Measurements from ENCODE around the gene BRINP2. TPM values are rescaled to one million over a fixed set of nuclear protein-coding genes. Genes with fewer than 3 reads are reported as not detected.

Gene BRINP2
- total and polyA plus RNA-seq, 2 of the 13 experiments (the other 11 are each of a cell fraction or from before 2014, with no cell fraction given), result 0.08 to 0.20 TPM

DNA sequence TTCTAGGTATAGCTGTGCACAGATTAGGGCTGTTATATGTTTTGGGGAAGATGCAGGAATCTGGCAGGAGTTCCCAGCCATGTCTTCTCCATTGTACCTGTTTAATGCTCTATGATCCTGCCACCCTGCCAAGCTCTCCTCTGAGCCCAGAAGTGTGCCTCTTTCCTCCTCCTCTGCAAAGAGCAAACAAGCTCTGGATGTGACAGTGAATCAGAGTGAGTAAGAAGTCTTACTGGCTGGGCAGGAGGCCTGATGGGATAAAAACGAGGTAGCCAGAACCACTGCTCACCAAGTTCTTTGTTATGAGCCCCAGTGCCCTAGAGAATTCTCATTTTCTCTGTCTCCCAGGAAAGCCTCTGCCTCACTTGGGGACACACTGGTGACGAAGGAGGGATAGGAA is 69.0 kb downstream of the BRINP2 start (continued):
- TF ChIP-seq ZNF646 (CRISPR knock-in tag; IDR thresholded peaks at IDR 0.05) (no peak), MNT (IDR thresholded peaks at IDR 0.05) (no peak), EEA1 (CRISPR knock-in tag; IDR thresholded peaks at IDR 0.05; ENCODE audit: borderline replicate concordance) (no peak), ZNF207 (IDR thresholded peaks at IDR 0.05; ENCODE audit: borderline replicate concordance) (no peak), ZNF777 (CRISPR knock-in tag; IDR thresholded peaks at IDR 0.05) (no peak), RARG (CRISPR knock-in tag; IDR thresholded peaks at IDR 0.05; ENCODE audit: low read depth) (no peak), POLR2G (IDR thresholded peaks at IDR 0.05; ENCODE audit: low read depth, low read length) (no peak), ZNF749 (CRISPR knock-in tag; IDR thresholded peaks at IDR 0.05; ENCODE audit: borderline replicate concordance) (no peak), THAP11 (CRISPR knock-in tag; IDR thresholded peaks at IDR 0.05) (no peak)
- TF ChIP-seq, protein P1, sequence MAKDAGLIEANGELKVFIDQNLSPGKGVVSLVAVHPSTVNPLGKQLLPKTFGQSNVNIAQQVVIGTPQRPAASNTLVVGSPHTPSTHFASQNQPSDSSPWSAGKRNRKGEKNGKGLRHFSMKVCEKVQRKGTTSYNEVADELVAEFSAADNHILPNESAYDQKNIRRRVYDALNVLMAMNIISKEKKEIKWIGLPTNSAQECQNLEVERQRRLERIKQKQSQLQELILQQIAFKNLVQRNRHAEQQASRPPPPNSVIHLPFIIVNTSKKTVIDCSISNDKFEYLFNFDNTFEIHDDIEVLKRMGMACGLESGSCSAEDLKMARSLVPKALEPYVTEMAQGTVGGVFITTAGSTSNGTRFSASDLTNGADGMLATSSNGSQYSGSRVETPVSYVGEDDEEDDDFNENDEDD (CRISPR knock-in tag; IDR thresholded peaks at IDR 0.05; ENCODE audit: borderline replicate concordance), result no peak
- TF ChIP-seq, protein P2, sequence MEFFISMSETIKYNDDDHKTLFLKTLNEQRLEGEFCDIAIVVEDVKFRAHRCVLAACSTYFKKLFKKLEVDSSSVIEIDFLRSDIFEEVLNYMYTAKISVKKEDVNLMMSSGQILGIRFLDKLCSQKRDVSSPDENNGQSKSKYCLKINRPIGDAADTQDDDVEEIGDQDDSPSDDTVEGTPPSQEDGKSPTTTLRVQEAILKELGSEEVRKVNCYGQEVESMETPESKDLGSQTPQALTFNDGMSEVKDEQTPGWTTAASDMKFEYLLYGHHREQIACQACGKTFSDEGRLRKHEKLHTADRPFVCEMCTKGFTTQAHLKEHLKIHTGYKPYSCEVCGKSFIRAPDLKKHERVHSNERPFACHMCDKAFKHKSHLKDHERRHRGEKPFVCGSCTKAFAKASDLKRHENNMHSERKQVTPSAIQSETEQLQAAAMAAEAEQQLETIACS (CRISPR knock-in tag; IDR thresholded peaks at IDR 0.05), result no peak
- TF ChIP-seq, protein P3, sequence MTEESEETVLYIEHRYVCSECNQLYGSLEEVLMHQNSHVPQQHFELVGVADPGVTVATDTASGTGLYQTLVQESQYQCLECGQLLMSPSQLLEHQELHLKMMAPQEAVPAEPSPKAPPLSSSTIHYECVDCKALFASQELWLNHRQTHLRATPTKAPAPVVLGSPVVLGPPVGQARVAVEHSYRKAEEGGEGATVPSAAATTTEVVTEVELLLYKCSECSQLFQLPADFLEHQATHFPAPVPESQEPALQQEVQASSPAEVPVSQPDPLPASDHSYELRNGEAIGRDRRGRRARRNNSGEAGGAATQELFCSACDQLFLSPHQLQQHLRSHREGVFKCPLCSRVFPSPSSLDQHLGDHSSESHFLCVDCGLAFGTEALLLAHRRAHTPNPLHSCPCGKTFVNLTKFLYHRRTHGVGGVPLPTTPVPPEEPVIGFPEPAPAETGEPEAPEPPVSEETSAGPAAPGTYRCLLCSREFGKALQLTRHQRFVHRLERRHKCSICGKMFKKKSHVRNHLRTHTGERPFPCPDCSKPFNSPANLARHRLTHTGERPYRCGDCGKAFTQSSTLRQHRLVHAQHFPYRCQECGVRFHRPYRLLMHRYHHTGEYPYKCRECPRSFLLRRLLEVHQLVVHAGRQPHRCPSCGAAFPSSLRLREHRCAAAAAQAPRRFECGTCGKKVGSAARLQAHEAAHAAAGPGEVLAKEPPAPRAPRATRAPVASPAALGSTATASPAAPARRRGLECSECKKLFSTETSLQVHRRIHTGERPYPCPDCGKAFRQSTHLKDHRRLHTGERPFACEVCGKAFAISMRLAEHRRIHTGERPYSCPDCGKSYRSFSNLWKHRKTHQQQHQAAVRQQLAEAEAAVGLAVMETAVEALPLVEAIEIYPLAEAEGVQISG (CRISPR knock-in tag; IDR thresholded peaks at IDR 0.05), result no peak
